ENCODE measurements around the gene PSMD9.

GRCh38 chr12:121939186-121939585 is 50.6 kb downstream of the PSMD9 start:
- no peak for TF ChIP-seq CTCF (conservative IDR thresholded peaks at IDR 0.05; ENCODE audit: low read length)
- TF ChIP-seq EZH2phosphoT487 (IDR thresholded peaks at IDR 0.05; ENCODE audit: borderline replicate concordance, low read depth, low read length), result no peak
